GM20431 (cell line): ENCODE data around the gene ITK.
"Not testable (repeated sequence)": the region's sequence is repeated elsewhere in the genome, so short reads cannot be mapped to it uniquely, and the experiment has no call there.

Experiments used
- in situ Hi-C: fragments of 300-500 bp; cut with MseI, MboI; formaldehyde crosslinking; loops from one replicate; pipeline ENCODE4 v1.15.0; 2020; ENCODE audit warnings: low sequenced_read_pairs; ENCODE audit not compliant: unreplicated experiment

The ITK gene

DNA sequence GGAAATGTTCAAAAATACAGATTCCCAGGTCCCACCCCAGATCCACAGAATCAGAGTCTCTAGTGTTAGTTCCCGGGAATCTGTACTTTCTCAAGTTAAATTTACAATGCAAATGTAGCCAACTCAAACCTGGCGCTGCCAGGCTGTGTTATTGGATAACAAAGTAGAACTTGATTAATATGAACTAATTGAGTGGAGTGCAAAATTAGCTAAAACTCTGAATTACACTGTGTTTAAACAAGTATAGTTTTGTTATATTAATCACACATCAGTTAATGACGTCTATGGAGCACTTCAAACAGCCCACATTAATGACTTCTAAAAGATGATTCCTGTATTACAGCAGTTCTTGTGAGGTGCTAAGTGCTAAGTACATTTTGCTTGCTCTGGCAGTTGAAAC lies 52.9 kb downstream of the ITK start:
- in situ Hi-C loops = no loop called here

DNA sequence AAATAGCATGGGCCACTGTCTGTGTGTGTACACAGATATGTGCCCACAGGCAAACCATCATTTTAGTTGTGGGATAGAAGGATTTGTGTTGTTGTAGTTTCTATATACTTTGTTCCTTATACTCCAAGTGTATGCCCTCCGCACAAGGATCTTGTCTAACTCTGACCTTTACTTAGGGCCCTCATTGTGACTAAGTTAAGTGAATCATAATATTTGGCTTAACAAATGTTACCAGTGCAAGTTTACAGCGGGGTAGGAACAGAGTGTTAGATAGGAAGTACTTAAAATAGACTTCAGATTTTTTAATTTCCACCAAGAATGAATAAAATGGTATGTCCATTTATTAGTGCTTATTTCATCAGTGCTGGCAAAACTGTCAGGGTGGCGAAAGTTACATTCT lies 55.8 kb downstream of the ITK start:
- in situ Hi-C loops = no loop called here

DNA sequence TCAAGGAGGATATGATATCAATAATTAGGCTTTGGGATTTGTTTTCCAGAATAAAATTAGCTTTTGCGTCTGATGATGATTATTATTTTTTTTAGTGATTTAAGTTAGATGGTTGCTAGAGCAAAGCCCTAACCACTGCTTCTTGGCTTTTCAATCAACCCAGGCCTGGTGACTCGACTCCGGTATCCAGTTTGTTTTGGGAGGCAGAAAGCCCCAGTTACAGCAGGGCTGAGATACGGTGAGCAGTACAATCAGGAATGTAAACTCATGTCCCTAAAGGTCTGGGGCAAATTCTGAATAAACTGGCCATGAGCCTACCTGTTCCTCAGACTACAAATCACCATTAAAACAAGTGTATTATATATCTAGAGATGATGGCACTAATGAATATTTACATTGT lies 60.8 kb downstream of the ITK start:
- in situ Hi-C loops = no loop called here

- in situ Hi-C loops = not testable (repeated sequence)
Observed at GRCh38 chr5:157244704-157245103, 64.1 kb downstream of the ITK start.

DNA sequence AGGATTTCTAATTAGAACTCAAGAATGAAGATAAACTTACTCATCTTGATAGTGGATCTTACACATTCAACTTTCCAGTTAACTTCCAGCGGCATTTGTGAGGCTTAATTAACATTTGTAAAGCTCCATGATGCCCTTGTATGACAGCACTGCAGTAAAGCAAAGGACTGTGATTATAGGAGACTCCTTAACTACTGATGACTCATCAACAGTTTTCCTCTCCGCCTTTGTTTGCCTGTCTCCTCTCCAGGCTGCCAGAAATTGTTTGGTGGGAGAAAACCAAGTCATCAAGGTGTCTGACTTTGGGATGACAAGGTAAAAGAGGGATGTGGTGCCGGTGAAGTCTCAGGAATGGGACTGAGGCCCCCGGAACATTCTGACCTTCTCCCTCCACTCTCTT lies 64.8 kb downstream of the ITK start:
- in situ Hi-C loops = no loop called here

DNA sequence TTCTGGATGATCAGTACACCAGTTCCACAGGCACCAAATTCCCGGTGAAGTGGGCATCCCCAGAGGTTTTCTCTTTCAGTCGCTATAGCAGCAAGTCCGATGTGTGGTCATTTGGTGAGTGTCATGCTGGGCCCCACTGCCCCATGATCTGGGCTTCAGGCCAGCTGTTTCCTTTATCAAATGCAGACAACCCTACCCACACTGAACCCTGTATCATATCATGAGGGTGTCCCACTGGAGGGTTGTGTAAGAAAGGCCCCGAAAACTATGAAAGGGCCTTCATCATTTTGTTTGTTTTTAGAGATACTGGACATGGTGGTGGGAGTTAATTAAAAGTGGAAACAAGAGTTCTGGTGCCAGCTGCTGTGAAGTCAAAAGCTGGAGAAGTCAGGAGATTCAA lies 65.2 kb downstream of the ITK start:
- in situ Hi-C loops = no loop called here

DNA sequence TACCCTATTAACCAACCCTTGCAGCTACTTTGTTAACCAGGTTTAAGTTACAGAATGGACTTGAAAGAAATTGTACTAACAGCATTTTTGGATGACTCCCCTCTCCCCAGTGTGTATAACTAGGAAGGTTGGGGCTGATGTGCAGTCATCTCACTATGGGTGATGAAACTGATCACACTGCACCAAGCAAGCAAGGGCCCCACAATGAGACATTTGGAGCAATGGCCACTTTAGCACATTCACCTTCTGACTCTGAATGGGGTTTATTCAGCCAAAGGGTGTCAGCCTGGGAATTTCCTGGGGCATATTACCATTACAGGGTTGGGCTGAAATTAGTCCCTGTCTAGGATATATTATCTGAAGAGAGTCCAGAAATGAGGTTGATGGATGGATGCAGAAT lies 66.6 kb downstream of the ITK start:
- in situ Hi-C loops = no loop called here

GRCh38 chr5:157248821-157249470 lies 68.3 kb downstream of the ITK start:
- in situ Hi-C loops = no loop called here

DNA sequence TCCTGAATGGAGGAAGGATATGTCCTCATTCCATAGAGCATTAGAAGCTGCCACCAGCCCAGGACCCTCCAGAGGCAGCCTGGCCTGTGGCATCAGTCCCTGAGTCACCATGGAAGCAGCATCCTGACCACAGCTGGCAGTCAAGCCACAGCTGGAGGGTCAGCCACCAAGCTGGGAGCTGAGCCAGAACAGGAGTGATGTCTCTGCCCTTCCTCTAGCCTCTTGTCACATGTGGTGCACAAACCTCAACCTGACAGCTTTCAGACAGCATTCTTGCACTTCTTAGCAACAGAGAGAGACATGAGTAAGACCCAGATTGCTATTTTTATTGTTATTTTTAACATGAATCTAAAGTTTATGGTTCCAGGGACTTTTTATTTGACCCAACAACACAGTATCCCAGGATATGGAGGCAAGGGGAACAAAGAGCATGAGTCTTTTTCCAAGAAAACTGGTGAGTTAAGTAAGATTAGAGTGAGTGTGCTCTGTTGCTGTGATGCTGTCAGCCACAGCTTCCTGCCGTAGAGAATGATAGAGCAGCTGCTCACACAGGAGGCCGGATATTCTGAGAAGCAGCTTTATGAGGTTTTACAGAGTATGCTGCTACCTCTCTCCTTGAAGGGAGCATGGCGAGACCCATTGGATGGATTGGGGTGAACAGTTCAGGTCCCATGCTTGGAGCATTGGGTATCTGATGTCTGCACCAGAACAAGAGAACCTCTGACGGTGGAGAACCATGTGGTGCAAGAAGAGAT lies 72.2 kb downstream of the ITK start:
- in situ Hi-C loops = no loop called here

- in situ Hi-C loops = no loop called here
Observed at GRCh38 chr5:157253547-157253946, 72.9 kb downstream of the ITK start.

DNA sequence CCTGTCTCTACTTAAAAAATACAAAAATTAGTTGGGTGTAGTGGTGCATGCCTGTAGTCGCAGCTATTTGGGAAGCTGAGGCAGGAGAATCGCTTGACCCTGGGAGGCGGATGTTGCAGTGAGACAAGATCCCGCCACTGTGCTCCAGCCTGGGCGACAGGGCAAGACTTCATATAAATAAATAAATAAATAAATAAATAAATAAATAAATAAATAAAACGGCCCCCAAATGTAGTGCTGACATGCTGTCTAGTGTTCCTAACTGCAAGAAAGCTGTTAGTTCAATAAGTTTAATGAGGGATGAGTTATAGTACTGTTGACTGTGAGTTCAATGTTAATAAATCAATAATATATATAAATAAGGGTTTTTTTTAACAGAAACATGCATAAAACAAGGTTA lies 77.8 kb downstream of the ITK start:
- in situ Hi-C loops = no loop called here

DNA sequence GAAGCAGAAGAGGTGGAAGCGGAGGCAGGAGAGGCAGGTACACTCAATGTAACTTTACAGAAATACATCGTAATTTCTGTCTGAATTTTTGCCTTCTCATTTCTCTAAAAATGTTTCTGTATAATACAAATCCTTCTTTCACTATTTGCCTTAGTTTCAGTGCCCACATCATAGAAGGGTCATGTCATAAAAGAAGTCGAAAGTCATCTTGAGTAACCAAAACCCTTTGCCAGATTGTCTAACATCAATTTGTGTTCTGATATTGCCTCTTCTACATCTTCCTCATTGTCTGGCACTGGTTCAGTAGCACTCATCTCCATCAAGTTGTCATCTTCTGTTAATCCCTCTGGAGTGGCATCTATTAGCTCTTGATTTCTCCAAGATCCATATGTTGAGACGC lies 79.1 kb downstream of the ITK start:
- in situ Hi-C loops = no loop called here

DNA sequence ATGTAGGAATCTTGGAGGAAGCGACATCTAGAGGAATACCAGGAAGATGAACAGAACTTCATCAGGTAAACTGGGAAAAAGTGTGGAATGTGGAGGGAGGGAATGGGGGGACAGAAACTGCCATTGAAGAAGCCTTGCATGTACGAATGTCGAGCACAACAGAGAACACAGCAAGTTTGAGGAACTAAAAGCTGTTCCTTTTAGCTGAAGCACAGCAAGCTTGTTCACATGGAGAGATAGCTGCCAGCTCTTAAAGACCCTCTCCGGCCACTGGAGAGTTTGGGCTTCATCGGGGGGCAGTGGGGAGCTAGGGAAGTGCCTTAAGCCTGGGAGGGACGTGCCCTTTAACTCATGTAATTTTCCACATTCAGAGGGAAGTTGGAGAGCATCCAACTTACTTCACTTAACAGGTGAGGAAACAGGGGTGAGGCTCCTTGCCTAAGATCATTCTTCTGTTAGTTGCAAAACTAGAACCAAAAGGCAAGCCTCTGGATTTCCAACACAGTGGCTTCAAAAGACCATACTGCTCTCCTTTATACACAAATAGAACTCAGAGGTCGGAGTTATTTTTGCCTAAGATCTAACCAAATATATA lies 83.0 kb downstream of the ITK start:
- in situ Hi-C loops = no loop called here

GRCh38 chr5:157265714-157266285 lies 85.2 kb downstream of the ITK start, which contains the start of gene CYFIP2:
TSS of gene CYFIP2 (plus strand) at chr5:157266123. CDS start at chr5:157285362, 19,239 bp downstream.
- in situ Hi-C loops = no loop called here

DNA sequence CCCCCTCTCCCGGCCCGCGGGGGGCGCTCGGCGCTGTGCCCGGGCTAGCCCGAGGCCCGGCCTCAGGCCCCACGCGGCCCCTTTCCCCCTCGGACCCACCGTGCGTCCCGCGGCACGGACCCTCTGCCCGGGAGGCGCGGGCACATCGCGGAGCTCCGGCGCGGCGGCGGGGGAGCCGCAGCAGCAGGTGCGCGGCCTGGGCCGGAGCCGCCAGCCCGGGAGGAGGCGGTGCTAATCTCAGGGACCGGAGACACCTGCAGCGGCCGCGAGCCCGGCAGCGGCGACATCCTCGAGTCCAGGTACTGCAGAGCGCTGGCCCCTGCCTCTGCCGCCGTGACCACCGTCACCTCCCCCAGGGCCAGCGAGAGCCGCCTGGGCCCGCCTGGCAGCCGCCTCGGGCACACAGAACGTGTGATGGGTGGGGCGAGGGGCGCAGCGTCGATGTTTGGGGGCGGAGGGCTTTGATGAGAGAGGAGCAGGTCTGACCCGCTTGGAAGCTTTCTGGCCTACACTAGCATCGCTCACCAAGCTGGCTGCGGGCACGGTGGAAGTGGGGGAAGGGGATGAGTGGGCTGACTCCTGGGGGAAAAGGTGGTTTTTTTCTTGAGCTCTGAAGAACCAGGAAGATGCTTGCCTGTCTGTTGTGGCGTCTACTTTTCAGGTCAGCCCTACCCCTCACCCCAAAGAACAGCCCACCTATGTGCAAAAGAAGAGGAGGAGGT lies 85.8 kb downstream of the ITK start:
- in situ Hi-C loops = no loop called here

DNA sequence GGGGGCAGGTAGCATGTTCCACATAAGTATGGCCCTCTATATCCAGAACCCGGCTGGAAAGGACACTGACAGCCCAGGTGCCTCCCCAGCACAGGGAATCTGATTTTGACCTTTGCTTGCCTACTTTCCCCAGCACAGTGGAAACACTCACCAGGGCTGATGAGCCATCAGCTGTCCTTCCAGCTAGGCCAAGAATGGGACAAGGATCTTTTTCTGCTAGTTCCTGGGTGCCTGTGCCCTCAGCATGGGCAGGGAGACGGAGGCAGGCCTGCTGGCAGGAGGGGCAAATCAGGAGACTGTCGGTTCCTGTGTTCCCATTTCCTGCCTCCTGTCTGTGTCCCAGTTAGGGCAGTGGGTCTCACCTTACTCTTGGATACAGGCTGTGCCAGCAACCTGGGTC lies 86.4 kb downstream of the ITK start:
- in situ Hi-C loops = no loop called here

DNA sequence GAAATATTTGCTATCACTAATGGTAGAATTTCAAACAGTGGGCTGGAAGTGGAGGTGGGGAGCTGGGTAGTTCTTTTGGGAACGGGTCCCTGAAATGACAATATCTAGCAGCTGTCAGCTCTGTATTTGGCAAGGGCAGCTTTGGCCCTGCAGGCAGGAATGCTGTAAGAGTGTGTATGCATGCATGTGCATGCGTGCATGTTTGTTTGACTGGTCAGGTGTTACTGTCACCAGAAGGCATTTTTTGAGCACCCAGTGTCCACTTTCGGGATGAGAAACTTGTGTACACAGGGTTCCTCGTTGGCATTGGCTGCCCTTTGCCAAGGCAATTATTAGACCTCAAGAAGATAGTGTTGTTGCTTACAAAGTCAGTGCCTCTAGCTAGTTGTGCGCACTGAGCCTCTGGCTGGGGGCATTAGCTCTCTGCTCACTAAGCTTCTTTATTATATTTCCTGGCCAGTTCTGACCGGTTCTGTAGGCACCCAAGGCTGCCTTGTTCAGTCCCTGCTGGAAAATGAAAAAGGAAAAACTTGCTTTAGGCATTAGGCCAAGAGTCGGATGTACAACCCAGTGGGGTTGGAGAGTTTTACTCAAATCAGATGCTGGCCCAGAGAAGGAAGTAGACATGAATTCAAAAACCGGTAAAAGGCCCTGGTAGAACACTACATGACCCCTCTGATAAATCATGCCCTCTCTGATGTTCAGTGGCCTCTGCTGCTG lies 87.3 kb downstream of the ITK start:
- in situ Hi-C loops = no loop called here

DNA sequence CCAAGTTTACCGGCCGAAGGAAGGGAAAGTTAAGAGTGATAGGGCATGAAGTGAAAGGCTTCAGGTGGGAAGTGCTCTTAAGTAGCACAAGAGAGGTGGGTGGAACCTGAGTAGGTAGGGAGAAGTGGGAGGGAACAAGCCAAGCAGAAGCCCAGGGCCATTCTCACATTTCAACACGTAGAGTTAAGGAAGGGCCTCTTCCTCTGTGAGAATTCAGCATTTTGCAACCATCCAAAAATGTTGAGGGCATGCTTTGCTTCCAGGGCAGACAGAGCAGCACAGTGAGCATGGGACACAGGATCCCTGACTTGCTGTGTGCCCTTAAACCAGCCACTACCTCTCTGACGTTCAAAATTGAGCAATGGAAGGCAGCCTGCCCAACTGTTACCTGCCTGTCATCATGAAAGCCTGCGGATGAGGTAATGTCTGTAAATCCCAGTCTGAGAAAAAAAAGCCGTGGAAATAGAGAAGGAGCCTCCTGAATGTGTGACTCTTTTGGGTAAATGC lies 88.6 kb downstream of the ITK start:
- in situ Hi-C loops = no loop called here

GRCh38 chr5:157269761-157270272 lies 89.2 kb downstream of the ITK start:
- in situ Hi-C loops = no loop called here
